Left forelimb (tissue), 1 donor: ENCODE measurements around the gene RNF130.
"Not testable (repeated sequence)": the region's sequence is repeated elsewhere in the genome, so short reads cannot be mapped to it uniquely, and the experiment has no call there.

Experiments used
- DNase-seq: peaks from one replicate; pipeline ENCODE4 v3.0.0-alpha.2; 2018; ENCODE audit warnings: low spot score

The RNF130 gene

GRCh38 chr5:179974246-179974945 lies 97.2 kb downstream of the RNF130 start:
- no peak for DNase-seq

GRCh38 chr5:179973391-179973790 lies 98.2 kb downstream of the RNF130 start:
- DNase-seq, result no peak

GRCh38 chr5:179969110-179969509 lies 102.4 kb downstream of the RNF130 start:
- no peak for DNase-seq

GRCh38 chr5:179967489-179967888 lies 104.1 kb downstream of the RNF130 start:
- no peak for DNase-seq

- DNase-seq, result no peak
Observed at GRCh38 chr5:179964015-179964414, 107.5 kb downstream of the RNF130 start.

GRCh38 chr5:179963375-179963774 lies 108.2 kb downstream of the RNF130 start:
- no peak for DNase-seq

GRCh38 chr5:179960204-179960831 lies 111.2 kb downstream of the RNF130 start:
- DNase-seq, result no peak

- DNase-seq, result no peak
Observed at GRCh38 chr5:179959641-179960040, 111.9 kb downstream of the RNF130 start.

GRCh38 chr5:179959118-179959517 lies 112.4 kb downstream of the RNF130 start:
- not testable (repeated sequence) for DNase-seq

- no peak for DNase-seq
Observed at GRCh38 chr5:179955630-179956029, 115.9 kb downstream of the RNF130 start.

- no peak for DNase-seq
Observed at GRCh38 chr5:179955062-179955461, 116.5 kb downstream of the RNF130 start.

- DNase-seq, result no peak
Observed at GRCh38 chr5:179954434-179954833, 117.1 kb downstream of the RNF130 start.

GRCh38 chr5:179953987-179954386 lies 117.6 kb downstream of the RNF130 start:
- DNase-seq, result no peak

GRCh38 chr5:179936976-179937681 lies 134.4 kb downstream of the RNF130 start:
- DNase-seq, result no peak

- DNase-seq, result no peak
Observed at GRCh38 chr5:179930788-179931473, 140.6 kb downstream of the RNF130 start.

- no peak for DNase-seq
Observed at GRCh38 chr5:179927824-179928223, 143.7 kb downstream of the RNF130 start.

- DNase-seq, result no peak
Observed at GRCh38 chr5:179926657-179927056, 144.9 kb downstream of the RNF130 start.

- DNase-seq, result no peak
Observed at GRCh38 chr5:179923436-179923835, 148.1 kb downstream of the RNF130 start.

GRCh38 chr5:179920175-179920574 lies 151.4 kb downstream of the RNF130 start:
- DNase-seq, result no peak

- DNase-seq, result no peak
Observed at GRCh38 chr5:179919487-179920060, 152.0 kb downstream of the RNF130 start.

GRCh38 chr5:179918742-179919486 lies 152.6 kb downstream of the RNF130 start:
- DNase-seq, result no peak
